Bronchial epithelial cell (primary cell): Measurements from ENCODE around the gene SYT14. TPM values are rescaled to one million over a fixed set of nuclear protein-coding genes. Genes with fewer than 3 reads are reported as not detected.
A peak's percentile ranks its signal among the peaks of the same experiment; 100 is the strongest.

ENCODE experiments used
- DNase-seq: peaks from one replicate; pipeline ENCODE4 v3.0.0-alpha.2; 2010; ENCODE audit warnings: low read depth
- FAIRE-seq: peaks from 2 replicates; lab custom pipeline; 2011; peaks lifted over from hg19 to GRCh38; lab: Jason Lieb, UNC
- H3K27me3 ChIP-seq: 2 replicates; pipeline ENCODE4 v1.5.1; 2011; ENCODE audit warnings: low read length; ENCODE audit not compliant: control insufficient read depth, insufficient read depth
- H3K36me3 ChIP-seq: 2 replicates; pipeline ENCODE4 v1.5.1; 2011; ENCODE audit warnings: low read length; ENCODE audit not compliant: control insufficient read depth, insufficient read depth
- H3K4me3 ChIP-seq: 2 replicates; pipeline ENCODE4 v1.5.1; 2011; ENCODE audit warnings: mild to moderate bottlenecking, low read depth, low read length, control low read depth
- CTCF ChIP-seq: IDR thresholded peaks from 2 replicates; pipeline ENCODE4 v1.5.1; 2011; ENCODE audit warnings: mild to moderate bottlenecking, moderate library complexity, low read length, control low read depth, inconsistent platforms; ENCODE audit not compliant: insufficient read depth, severe bottlenecking
- total RNA-seq: library from RNA; depleted of rRNA; stranded (reverse); fragments of >200 nt; gene quantifications from 2 replicates; pipeline ENCODE4 v1.2.1, GENCODE V29; 2014

SYT14 gene
- total RNA-seq, 1 donor from 2014 or later, result not detected

GRCh38 chr1:210124736-210125135 lies 186.7 kb downstream of the SYT14 start:
- DNase-seq, result no peak
- Histone ChIP-seq H3K36me3 (no peaks in the 10 kb centered on the region), H3K4me3 (no peak overlapping the region), H3K27me3 (peaks cover 8% of the 10 kb centered on the region)
- no peak for TF ChIP-seq CTCF
- no peak for FAIRE-seq

DNA sequence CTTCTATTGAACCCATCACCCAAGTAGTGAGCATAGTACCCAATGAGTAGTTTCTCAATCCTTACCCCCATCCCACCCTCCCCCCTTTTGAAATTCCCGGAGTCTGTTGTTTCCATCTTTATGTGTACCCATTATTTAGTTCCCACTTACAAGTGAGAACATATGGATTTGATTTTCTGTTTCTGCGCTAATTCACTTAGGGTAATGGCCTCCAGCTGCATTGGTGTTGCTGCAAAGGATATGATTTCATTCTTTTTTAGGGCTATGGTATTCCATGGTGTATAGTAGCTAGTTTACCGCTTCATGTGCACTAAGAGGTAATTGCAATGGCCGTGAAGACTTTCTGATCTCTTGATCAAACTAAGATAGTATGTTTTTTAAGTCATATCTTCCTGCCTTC lies 187.1 kb downstream of the SYT14 start:
- no peak for TF ChIP-seq CTCF
- DNase-seq (no peak), FAIRE-seq (no peak)
- H3K36me3 ChIP-seq, result no peaks in the 10 kb centered on the region
- peaks cover 8% of the 10 kb centered on the region for H3K27me3 ChIP-seq
- no peak overlapping the region for H3K4me3 ChIP-seq

GRCh38 chr1:210129092-210129491 lies 191.1 kb downstream of the SYT14 start:
- TF ChIP-seq CTCF, result no peak

GRCh38 chr1:210129759-210130158 lies 191.7 kb downstream of the SYT14 start:
- Histone ChIP-seq H3K36me3 (no peaks in the 10 kb centered on the region), H3K4me3 (no peak overlapping the region), H3K27me3 (peaks cover 3% of the 10 kb centered on the region)
- no peak for DNase-seq
- no peak for TF ChIP-seq CTCF
- no peak for FAIRE-seq

More at GRCh38 chr1:210129092-210129491, 191.1 kb downstream of the SYT14 start:
- FAIRE-seq (no peak), DNase-seq (no peak)
- Histone ChIP-seq H3K4me3 (no peak overlapping the region), H3K36me3 (no peaks in the 10 kb centered on the region), H3K27me3 (peaks cover 3% of the 10 kb centered on the region)

GRCh38 chr1:210132582-210132981 lies 194.6 kb downstream of the SYT14 start:
- TF ChIP-seq CTCF, result no peak
- Histone ChIP-seq H3K27me3 (no peaks in the 10 kb centered on the region), H3K4me3 (no peak overlapping the region), H3K36me3 (no peaks in the 10 kb centered on the region)
- peak; percentile 33 for DNase-seq
- no peak for FAIRE-seq

DNA sequence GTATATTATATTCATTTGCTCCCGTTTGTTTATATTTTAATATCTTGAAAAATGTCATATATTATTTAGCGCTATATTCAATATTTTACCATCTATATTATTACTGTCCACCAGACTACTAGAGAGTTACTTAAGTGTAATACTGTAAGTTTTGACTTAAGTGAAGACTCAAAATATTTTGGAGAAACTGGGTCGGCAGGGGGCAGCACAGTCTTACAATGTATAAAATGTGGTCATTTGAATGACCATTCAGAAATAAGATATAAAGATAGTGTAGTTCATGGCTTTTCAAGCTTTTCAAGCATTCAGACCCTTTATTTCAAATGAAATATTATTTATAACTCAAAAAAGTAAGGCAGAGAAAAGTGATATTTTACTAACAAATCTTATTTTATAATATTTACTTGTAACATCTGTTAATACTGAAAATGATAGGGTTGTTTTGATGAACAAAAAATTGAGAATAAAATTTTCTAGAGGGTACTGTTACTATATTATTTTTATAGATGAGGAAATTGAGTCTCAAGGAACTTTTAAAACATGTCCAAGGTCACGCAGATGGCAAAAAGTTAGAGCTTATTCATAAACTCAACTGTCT lies 205.5 kb downstream of the SYT14 start:
- no peak overlapping the region for H3K4me3 ChIP-seq
- FAIRE-seq (no peak), DNase-seq (peak; percentile 62)
- no peaks in the 10 kb centered on the region for H3K36me3 ChIP-seq
- TF ChIP-seq CTCF, result peak; percentile 48
- peaks cover 3% of the 10 kb centered on the region for H3K27me3 ChIP-seq
